ENCODE data around the gene CFAP77.

Gene CFAP77

GRCh38 chr9:132498531-132499210 lies 88.7 kb downstream of the CFAP77 start:
- WGBS (ENCODE audit: extremely low coverage, insufficient coverage, insufficient read length), result no CpG with 5 or more reads among the region's 20 CpGs
- Histone ChIP-seq H2BK120ac (ENCODE audit: insufficient read depth, low read length, poor library complexity) (no peak overlapping the region), H2AK5ac (ENCODE audit: low read length) (no peak overlapping the region), H3K23ac (ENCODE audit: low read length) (no peak overlapping the region), H3K9me3 (ENCODE audit: insufficient read depth, low read depth, low read length) (peaks cover 5% of the 10 kb centered on the region), H3K18ac (ENCODE audit: low read length) (no peak overlapping the region), H4K8ac (ENCODE audit: low read depth, low read length) (no peak overlapping the region), H2BK5ac (ENCODE audit: low read depth, low read length, poor library complexity) (no peak overlapping the region), H3K4me2 (ENCODE audit: low read length) (no peak overlapping the region), H3K14ac (ENCODE audit: low read length) (no peak overlapping the region), H3K9ac (ENCODE audit: low read length) (no peak overlapping the region), H2AFZ (ENCODE audit: insufficient read depth, low read length, poor library complexity) (no peak overlapping the region), H3K36me3 (ENCODE audit: control insufficient read depth in 1 of 2, insufficient read depth in 2 of 2, low read length in 2 of 2) (no peaks in the 10 kb centered on the region), H3K79me2 (ENCODE audit: control insufficient read depth, insufficient read depth, low read length, poor library complexity) (no peaks in the 10 kb centered on the region), H4K91ac (ENCODE audit: low read depth, low read length) (no peak overlapping the region), H3K4me3 (ENCODE audit: low read depth, low read length) (no peak overlapping the region), H4K12ac (ENCODE audit: low read depth, low read length) (no peak overlapping the region), H3K79me1 (ENCODE audit: low read length) (no peaks in the 10 kb centered on the region), H2BK12ac (ENCODE audit: low read length) (no peak overlapping the region), H3K27me3 (ENCODE audit: insufficient read depth, low read length) (no peaks in the 10 kb centered on the region), H3K4me1 (ENCODE audit: control insufficient read depth in 1 of 2, insufficient read depth in 2 of 2, low read length in 2 of 2) (no peaks in the 10 kb centered on the region), H3K4ac (ENCODE audit: low read depth, low read length) (no peak overlapping the region), H3K27ac (ENCODE audit: low read depth, low read length) (no peak overlapping the region)
- DNase-seq, result no peak

GRCh38 chr9:132499251-132499650 lies 89.2 kb downstream of the CFAP77 start:
- Histone ChIP-seq H4K8ac (ENCODE audit: low read depth, low read length) (no peak overlapping the region), H3K79me2 (ENCODE audit: control insufficient read depth, insufficient read depth, low read length, poor library complexity) (no peaks in the 10 kb centered on the region), H3K27ac (ENCODE audit: low read depth, low read length) (no peak overlapping the region), H4K12ac (ENCODE audit: low read depth, low read length) (no peak overlapping the region), H3K27me3 (ENCODE audit: insufficient read depth, low read length) (no peaks in the 10 kb centered on the region), H3K4me2 (ENCODE audit: low read length) (no peak overlapping the region), H2AFZ (ENCODE audit: insufficient read depth, low read length, poor library complexity) (no peak overlapping the region), H3K9ac (ENCODE audit: low read length) (no peak overlapping the region), H3K23ac (ENCODE audit: low read length) (no peak overlapping the region), H3K14ac (ENCODE audit: low read length) (no peak overlapping the region), H3K4me3 (ENCODE audit: low read depth, low read length) (no peak overlapping the region), H3K36me3 (ENCODE audit: control insufficient read depth in 1 of 2, insufficient read depth in 2 of 2, low read length in 2 of 2) (no peaks in the 10 kb centered on the region), H3K79me1 (ENCODE audit: low read length) (no peaks in the 10 kb centered on the region), H3K9me3 (ENCODE audit: insufficient read depth, low read depth, low read length) (peaks cover 1% of the 10 kb centered on the region), H3K18ac (ENCODE audit: low read length) (no peak overlapping the region), H2BK5ac (ENCODE audit: low read depth, low read length, poor library complexity) (no peak overlapping the region), H3K4ac (ENCODE audit: low read depth, low read length) (no peak overlapping the region), H2AK5ac (ENCODE audit: low read length) (no peak overlapping the region), H2BK12ac (ENCODE audit: low read length) (no peak overlapping the region), H4K91ac (ENCODE audit: low read depth, low read length) (no peak overlapping the region), H3K4me1 (ENCODE audit: control insufficient read depth in 1 of 2, insufficient read depth in 2 of 2, low read length in 2 of 2) (no peaks in the 10 kb centered on the region), H2BK120ac (ENCODE audit: insufficient read depth, low read length, poor library complexity) (no peak overlapping the region)
- no CpG with 5 or more reads among the region's 23 CpGs for WGBS (ENCODE audit: extremely low coverage, insufficient coverage, insufficient read length)
- DNase-seq, result no peak

GRCh38 chr9:132500193-132500592 lies 90.2 kb downstream of the CFAP77 start:
- WGBS (ENCODE audit: extremely low coverage, insufficient coverage, insufficient read length), result no CpG with 5 or more reads among the region's 7 CpGs
- Histone ChIP-seq H3K4me2 (ENCODE audit: low read length) (no peak overlapping the region), H3K36me3 (ENCODE audit: control insufficient read depth in 1 of 2, insufficient read depth in 2 of 2, low read length in 2 of 2) (no peaks in the 10 kb centered on the region)

GRCh38 chr9:132502480-132502879 lies 92.5 kb downstream of the CFAP77 start:
- WGBS (ENCODE audit: extremely low coverage, insufficient coverage, insufficient read length), result 100% methylated on average over 1 of the region's 12 CpGs
- no peak overlapping the region for H2AK5ac ChIP-seq (ENCODE audit: low read length)
- H3K9me3 ChIP-seq (ENCODE audit: insufficient read depth, low read depth, low read length), result peaks cover 1% of the 10 kb centered on the region
- no peaks in the 10 kb centered on the region for H3K79me2 ChIP-seq (ENCODE audit: control insufficient read depth, insufficient read depth, low read length, poor library complexity)
- no peak overlapping the region for H4K91ac ChIP-seq (ENCODE audit: low read depth, low read length)
- H2BK12ac ChIP-seq (ENCODE audit: low read length), result no peak overlapping the region
- H3K27me3 ChIP-seq (ENCODE audit: insufficient read depth, low read length), result no peaks in the 10 kb centered on the region
- no peak overlapping the region for H3K4me3 ChIP-seq (ENCODE audit: low read depth, low read length)
- H2AFZ ChIP-seq (ENCODE audit: insufficient read depth, low read length, poor library complexity), result no peak overlapping the region
- no peak overlapping the region for H3K4ac ChIP-seq (ENCODE audit: low read depth, low read length)
- no peaks in the 10 kb centered on the region for H3K36me3 ChIP-seq (ENCODE audit: control insufficient read depth in 1 of 2, insufficient read depth in 2 of 2, low read length in 2 of 2)
- H3K18ac ChIP-seq (ENCODE audit: low read length), result no peak overlapping the region
- DNase-seq, result no peak
- no peak overlapping the region for H3K27ac ChIP-seq (ENCODE audit: low read depth, low read length)
- H3K4me1 ChIP-seq (ENCODE audit: control insufficient read depth in 1 of 2, insufficient read depth in 2 of 2, low read length in 2 of 2), result no peaks in the 10 kb centered on the region
- no peaks in the 10 kb centered on the region for H3K79me1 ChIP-seq (ENCODE audit: low read length)
- H4K12ac ChIP-seq (ENCODE audit: low read depth, low read length), result no peak overlapping the region
- H2BK120ac ChIP-seq (ENCODE audit: insufficient read depth, low read length, poor library complexity), result no peak overlapping the region
- no peak overlapping the region for H3K4me2 ChIP-seq (ENCODE audit: low read length)
- H3K23ac ChIP-seq (ENCODE audit: low read length), result no peak overlapping the region
- H2BK5ac ChIP-seq (ENCODE audit: low read depth, low read length, poor library complexity), result no peak overlapping the region
- no peak overlapping the region for H3K9ac ChIP-seq (ENCODE audit: low read length)
- H3K14ac ChIP-seq (ENCODE audit: low read length), result no peak overlapping the region
- H4K8ac ChIP-seq (ENCODE audit: low read depth, low read length), result no peak overlapping the region

More at GRCh38 chr9:132500193-132500592, 90.2 kb downstream of the CFAP77 start:
- Histone ChIP-seq H3K18ac (ENCODE audit: low read length) (no peak overlapping the region), H3K79me1 (ENCODE audit: low read length) (no peaks in the 10 kb centered on the region), H4K91ac (ENCODE audit: low read depth, low read length) (no peak overlapping the region), H3K9me3 (ENCODE audit: insufficient read depth, low read depth, low read length) (peaks cover 1% of the 10 kb centered on the region), H3K14ac (ENCODE audit: low read length) (no peak overlapping the region), H3K4me3 (ENCODE audit: low read depth, low read length) (no peak overlapping the region), H2BK120ac (ENCODE audit: insufficient read depth, low read length, poor library complexity) (no peak overlapping the region), H2BK5ac (ENCODE audit: low read depth, low read length, poor library complexity) (no peak overlapping the region), H3K27ac (ENCODE audit: low read depth, low read length) (no peak overlapping the region), H3K4ac (ENCODE audit: low read depth, low read length) (no peak overlapping the region), H4K12ac (ENCODE audit: low read depth, low read length) (no peak overlapping the region), H2AK5ac (ENCODE audit: low read length) (no peak overlapping the region), H2AFZ (ENCODE audit: insufficient read depth, low read length, poor library complexity) (no peak overlapping the region), H3K9ac (ENCODE audit: low read length) (no peak overlapping the region), H3K4me1 (ENCODE audit: control insufficient read depth in 1 of 2, insufficient read depth in 2 of 2, low read length in 2 of 2) (no peaks in the 10 kb centered on the region), H2BK12ac (ENCODE audit: low read length) (no peak overlapping the region), H3K23ac (ENCODE audit: low read length) (no peak overlapping the region), H3K79me2 (ENCODE audit: control insufficient read depth, insufficient read depth, low read length, poor library complexity) (no peaks in the 10 kb centered on the region), H4K8ac (ENCODE audit: low read depth, low read length) (no peak overlapping the region), H3K27me3 (ENCODE audit: insufficient read depth, low read length) (no peaks in the 10 kb centered on the region)
- no peak for DNase-seq
